IMR-90 (cell line): ENCODE results near the gene IFNL1. TPM values are rescaled to one million over a fixed set of nuclear protein-coding genes. Genes with fewer than 3 reads are reported as not detected.

Source experiments
- ATAC-seq: fragments of 200-7000 bp; cut with Tn5 transposase; 2 replicates; pipeline ENCODE4 v1.9.1; 2020; ENCODE audit warnings: low read depth, mild to moderate bottlenecking, moderate library complexity
- BruUV-seq: library from RNA; stranded (reverse); fragments of 400-500 nt; replicated peaks from 2 replicates; lab custom pipeline; 2021; lab: Mats Ljungman, UMichigan
- CTCF ChIA-PET: fragments of 300-600 bp; formaldehyde crosslinking; extraction: SDS; loops from one replicate; lab custom pipeline; 2021; ENCODE audit warnings: antibody characterized with exemption; lab: Yijun Ruan, JAX
- POLR2A ChIA-PET: fragments of 300-600 bp; sonication (Branson Sonifier 250); formaldehyde crosslinking; loops from one replicate; lab custom pipeline; 2022; ENCODE audit warnings: antibody characterized with exemption; ENCODE audit not compliant: unreplicated experiment; lab: Charles Lee
- DNase-seq: peaks from one replicate; pipeline ENCODE4 v3.0.0; 2013
- H2AFZ ChIP-seq: replicated peaks from 2 replicates; pipeline ENCODE3; 2013; ENCODE audit warnings: low read length, mild to moderate bottlenecking; ENCODE audit not compliant: poor library complexity
- H2AK5ac ChIP-seq: 2 replicates; pipeline ENCODE4 v1.6.1; 2013; ENCODE audit warnings: low read depth, low read length, inconsistent platforms
- H2AK9ac ChIP-seq: replicated peaks from 2 replicates; pipeline ENCODE3; 2013; ENCODE audit warnings: mild to moderate bottlenecking, low read depth, low read length, moderate library complexity; ENCODE audit not compliant: poor library complexity
- H2BK120ac ChIP-seq: 2 replicates; pipeline ENCODE4 v1.6.1; 2013; ENCODE audit warnings: low read depth, low read length, inconsistent platforms
- H2BK15ac ChIP-seq: 3 replicates; pipeline ENCODE4 v1.6.1; 2013; ENCODE audit warnings: low read depth, low read length, inconsistent platforms
- H2BK20ac ChIP-seq: 2 replicates; pipeline ENCODE4 v1.6.1; 2013; ENCODE audit warnings: low read depth, mild to moderate bottlenecking, inconsistent platforms, low read length, moderate library complexity
- H2BK5ac ChIP-seq: 2 replicates; pipeline ENCODE4 v1.6.1; 2013; ENCODE audit warnings: mild to moderate bottlenecking, low read depth, low read length, inconsistent platforms; ENCODE audit not compliant: poor library complexity, severe bottlenecking
- H3K14ac ChIP-seq: replicated peaks from 2 replicates; pipeline ENCODE4 v1.6.1; 2013; ENCODE audit warnings: low read depth, low read length, inconsistent platforms
- H3K18ac ChIP-seq: 2 replicates; pipeline ENCODE4 v1.6.1; 2013; ENCODE audit warnings: low read depth, low read length, control low read depth
- H3K23ac ChIP-seq: 2 replicates; pipeline ENCODE4 v1.6.1; 2013; ENCODE audit warnings: low read depth, low read length, inconsistent platforms
- H3K27ac ChIP-seq: 2 replicates; pipeline ENCODE4 v1.5.1; 2013; ENCODE audit warnings: mild to moderate bottlenecking, control low read depth, low read length; ENCODE audit not compliant: insufficient read depth
- H3K27me3 ChIP-seq: 2 replicates; pipeline ENCODE4 v1.6.1; 2013; ENCODE audit warnings: low read length; ENCODE audit not compliant: control insufficient read depth, insufficient read depth
- H3K36me3 ChIP-seq: 2 replicates; pipeline ENCODE4 v1.6.1; 2013; ENCODE audit warnings: low read length, mixed read lengths; ENCODE audit not compliant: control insufficient read depth, insufficient read depth
- H3K4ac ChIP-seq: 2 replicates; pipeline ENCODE4 v1.6.1; 2013; ENCODE audit warnings: low read depth, low read length, inconsistent platforms
- H3K4me1 ChIP-seq: 2 replicates; pipeline ENCODE4 v1.6.1; 2013; ENCODE audit warnings: low read length, mixed read lengths; ENCODE audit not compliant: control insufficient read depth, insufficient read depth
- H3K4me2 ChIP-seq: 2 replicates; pipeline ENCODE4 v1.6.1; 2013; ENCODE audit warnings: low read depth, mild to moderate bottlenecking, control low read depth, low read length, moderate library complexity
- H3K4me3 ChIP-seq: 2 replicates; pipeline ENCODE4 v1.5.1; 2013; ENCODE audit warnings: low read depth, mild to moderate bottlenecking, control low read depth, low read length, moderate library complexity; ENCODE audit not compliant: insufficient read depth
- H3K56ac ChIP-seq: 2 replicates; pipeline ENCODE4 v1.6.1; 2013; ENCODE audit warnings: low read length, inconsistent platforms; ENCODE audit not compliant: insufficient read depth; ENCODE audit errors: extremely low read depth
- H3K79me1 ChIP-seq, 2 experiments: 2 replicates each; pipeline ENCODE4 v1.6.1; 2013; ENCODE audit warnings: low read length in 2 of 2, inconsistent platforms in 1 of 2, low read depth in 1 of 2
- H3K9ac ChIP-seq: 2 replicates; pipeline ENCODE4 v1.6.1; 2013; ENCODE audit warnings: low read depth, low read length, control low read depth
- H3K9me1 ChIP-seq: 2 replicates; pipeline ENCODE4 v1.6.1; 2013; ENCODE audit warnings: low read length, inconsistent platforms; ENCODE audit not compliant: insufficient read depth
- H3K9me3 ChIP-seq: 2 replicates; pipeline ENCODE4 v1.6.1; 2013; ENCODE audit warnings: low read length; ENCODE audit not compliant: control insufficient read depth, insufficient read depth
- H4K20me1 ChIP-seq: 2 replicates; pipeline ENCODE4 v1.6.1; 2013; ENCODE audit warnings: low read length, inconsistent platforms; ENCODE audit not compliant: insufficient read depth
- H4K5ac ChIP-seq: 2 replicates; pipeline ENCODE4 v1.6.1; 2013; ENCODE audit warnings: mild to moderate bottlenecking, low read depth, low read length, control low read depth
- H4K8ac ChIP-seq, 2 experiments: 2 replicates each; pipeline ENCODE4 v1.6.1; 2013; ENCODE audit warnings: low read depth in 2 of 2, low read length in 2 of 2, control low read depth in 1 of 2, inconsistent platforms in 1 of 2
- H4K91ac ChIP-seq: 2 replicates; pipeline ENCODE4 v1.6.1; 2013; ENCODE audit warnings: low read depth, low read length, inconsistent platforms; ENCODE audit not compliant: insufficient read depth
- BHLHE40 ChIP-seq: fragments of 150-350 bp; IDR thresholded peaks from 2 replicates; pipeline ENCODE4 v1.6.1; 2016; ENCODE audit warnings: mild to moderate bottlenecking, low read depth, low read length
- CEBPB ChIP-seq: IDR thresholded peaks from 2 replicates; pipeline ENCODE4 v1.6.1; 2012; ENCODE audit warnings: low read depth, low read length, improper control_type of control experiment
- CHD1 ChIP-seq: IDR thresholded peaks from 2 replicates; pipeline ENCODE4 v1.6.1; 2012; ENCODE audit warnings: low read depth, low read length, improper control_type of control experiment
- ELK1 ChIP-seq: fragments of 150-350 bp; IDR thresholded peaks from 2 replicates; pipeline ENCODE4 v1.6.1; 2016; ENCODE audit warnings: low read depth, mild to moderate bottlenecking, low read length, moderate library complexity, borderline replicate concordance
- FOS ChIP-seq: fragments of 150-350 bp; IDR thresholded peaks from 2 replicates; pipeline ENCODE4 v1.6.1; 2016; ENCODE audit warnings: low read depth, low read length
- MAFK ChIP-seq: IDR thresholded peaks from 2 replicates; pipeline ENCODE4 v1.6.1; 2012; ENCODE audit warnings: low read depth, low read length, improper control_type of control experiment
- MAZ ChIP-seq: IDR thresholded peaks from 2 replicates; pipeline ENCODE4 v1.6.1; 2012; ENCODE audit warnings: low read depth, mild to moderate bottlenecking, low read length, improper control_type of control experiment, moderate library complexity, borderline replicate concordance
- MXI1 ChIP-seq: IDR thresholded peaks from 2 replicates; pipeline ENCODE4 v1.6.1; 2012; ENCODE audit warnings: low read depth, mild to moderate bottlenecking, low read length, moderate library complexity, borderline replicate concordance
- NFE2L2 ChIP-seq: fragments of 150-350 bp; IDR thresholded peaks from 2 replicates; pipeline ENCODE4 v1.6.1; 2016; ENCODE audit warnings: low read depth, mild to moderate bottlenecking, low read length
- RAD21 ChIP-seq: IDR thresholded peaks from 2 replicates; pipeline ENCODE4 v1.6.1; 2012; ENCODE audit warnings: low read length, improper control_type of control experiment
- RCOR1 ChIP-seq: IDR thresholded peaks from 2 replicates; pipeline ENCODE4 v1.6.1; 2012; ENCODE audit warnings: mild to moderate bottlenecking, low read length, improper control_type of control experiment; ENCODE audit not compliant: insufficient replicate concordance
- RFX5 ChIP-seq: IDR thresholded peaks from 2 replicates; pipeline ENCODE4 v1.8.0; 2012; ENCODE audit warnings: low read depth, mild to moderate bottlenecking, low read length, moderate library complexity
- SMC3 ChIP-seq: fragments of 150-350 bp; IDR thresholded peaks from 2 replicates; pipeline ENCODE4 v1.6.1; 2016; ENCODE audit warnings: low read depth, mild to moderate bottlenecking, antibody characterized with exemption, low read length, moderate library complexity
- WGBS, 2 experiments: methylation state at CpG; one replicate each; pipeline versions ENCODE4 v1.1.5 to v1.1.7; 2013; ENCODE audit warnings: missing lambda C conversion rate in 2 of 2; ENCODE audit not compliant: insufficient read length in 1 of 2; ENCODE audit errors: extremely low coverage in 2 of 2; 5-methylcytosine and 5-hydroxymethylcytosine counted together
- dilution Hi-C: fragments of 300-500 bp; cut with HindIII; formaldehyde crosslinking; loops from one replicate; pipeline ENCODE4 v1.14.3; 2018; ENCODE audit warnings: low sequenced_read_pairs; ENCODE audit not compliant: unreplicated experiment
- in situ Hi-C: fragments of 300-500 bp; cut with MboI; formaldehyde crosslinking; loops from 3 replicates; pipeline ENCODE4 v1.14.3; 2019; ENCODE audit warnings: low sequenced_read_pairs, inconsistent platforms, mixed read lengths
- intact Hi-C: fragments of 100-400 bp; cut with micrococcal nuclease; formaldehyde crosslinking; loops from 2 replicates; pipeline ENCODE4 v1.10.0; 2022
- polyA plus RNA-seq, 3 experiments: library from polyadenylated mRNA; depleted of rRNA; stranded (reverse); fragments of >200 nt; gene quantifications; 2 replicates each; pipeline ENCODE4 v1.2.3, GENCODE V29; 2012; ENCODE audit warnings: low replicate concordance in 1 of 3
- total RNA-seq: library from RNA; depleted of rRNA; stranded (reverse); fragments of >200 nt; gene quantifications from 2 replicates; pipeline ENCODE4 v1.2.3, GENCODE V29; 2012
- TF ChIP-seq, protein P1 (sequence below): conservative IDR thresholded peaks from 2 replicates; pipeline ENCODE4 v1.5.1; 2012; ENCODE audit warnings: mild to moderate bottlenecking, low read depth, low read length, improper control_type of control experiment

IFNL1 gene
- total and polyA plus RNA-seq, 2 of the 4 experiments (the other 2 are of a cell fraction) = not detected

- H3K9me1 ChIP-seq = no peaks in the 10 kb centered on the region; the same call in 1 of the 2 replicates
- intact Hi-C loops (no loop called here), dilution Hi-C loops (no loop called here), in situ Hi-C loops (no loop called here)
- H2BK20ac ChIP-seq = no peak overlapping the region
- ChIA-PET POLR2A (no interaction called here), CTCF (no interaction called here)
- H2AK5ac ChIP-seq = no peak overlapping the region
- no peaks in the 10 kb centered on the region; the same call in 1 of the 2 replicates for H4K20me1 ChIP-seq
- no TSS peak for BruUV-seq
- H3K36me3 ChIP-seq = no peaks in the 10 kb centered on the region
- no peak overlapping the region for H2BK15ac ChIP-seq
- DNase-seq = no peak
- peak; percentile 72 for ATAC-seq
- no peak overlapping the region for H4K91ac ChIP-seq
- H2BK5ac ChIP-seq = no peak overlapping the region
- 2% methylated on average over 38 of the region's 71 CpGs; no CpG with 5 or more reads in 1 of the 2 experiments for WGBS, 2 experiments
- no peak overlapping the region for H2BK120ac ChIP-seq
- H3K4me1 ChIP-seq = no peaks in the 10 kb centered on the region; the same call in 1 of the 2 replicates
- no peak overlapping the region for H3K14ac ChIP-seq
- H3K4me3 ChIP-seq = no peak overlapping the region; the same call in 1 of the 2 replicates
- H3K18ac ChIP-seq = no peak overlapping the region
- H3K9ac ChIP-seq = no peak overlapping the region
- peak overlapping the region; percentile 53 for H2AFZ ChIP-seq
- H2AK9ac ChIP-seq = no peak overlapping the region
- peaks cover 8% of the 10 kb centered on the region for H3K9me3 ChIP-seq
- H3K4ac ChIP-seq = no peak overlapping the region
- H3K4me2 ChIP-seq = no peak overlapping the region; the same call in 1 of the 2 replicates
- no peak overlapping the region for H4K8ac ChIP-seq
- H3K56ac ChIP-seq = no peak overlapping the region
- no peak overlapping the region for H4K5ac ChIP-seq
- H3K27ac ChIP-seq = no peak overlapping the region
- H3K79me1 ChIP-seq = no peaks in the 10 kb centered on the region
- H3K27me3 ChIP-seq = peaks cover 63% of the 10 kb centered on the region
- H3K23ac ChIP-seq = no peak overlapping the region
- TF ChIP-seq CEBPB = no peak
- TF ChIP-seq ELK1 = no peak
- TF ChIP-seq MAFK = no peak
- no peak for TF ChIP-seq SMC3
- TF ChIP-seq FOS = no peak
- TF ChIP-seq BHLHE40 = no peak
- TF ChIP-seq RFX5 = no peak
- TF ChIP-seq MXI1 = no peak
- no peak for TF ChIP-seq MAZ
- TF ChIP-seq, protein P1, sequence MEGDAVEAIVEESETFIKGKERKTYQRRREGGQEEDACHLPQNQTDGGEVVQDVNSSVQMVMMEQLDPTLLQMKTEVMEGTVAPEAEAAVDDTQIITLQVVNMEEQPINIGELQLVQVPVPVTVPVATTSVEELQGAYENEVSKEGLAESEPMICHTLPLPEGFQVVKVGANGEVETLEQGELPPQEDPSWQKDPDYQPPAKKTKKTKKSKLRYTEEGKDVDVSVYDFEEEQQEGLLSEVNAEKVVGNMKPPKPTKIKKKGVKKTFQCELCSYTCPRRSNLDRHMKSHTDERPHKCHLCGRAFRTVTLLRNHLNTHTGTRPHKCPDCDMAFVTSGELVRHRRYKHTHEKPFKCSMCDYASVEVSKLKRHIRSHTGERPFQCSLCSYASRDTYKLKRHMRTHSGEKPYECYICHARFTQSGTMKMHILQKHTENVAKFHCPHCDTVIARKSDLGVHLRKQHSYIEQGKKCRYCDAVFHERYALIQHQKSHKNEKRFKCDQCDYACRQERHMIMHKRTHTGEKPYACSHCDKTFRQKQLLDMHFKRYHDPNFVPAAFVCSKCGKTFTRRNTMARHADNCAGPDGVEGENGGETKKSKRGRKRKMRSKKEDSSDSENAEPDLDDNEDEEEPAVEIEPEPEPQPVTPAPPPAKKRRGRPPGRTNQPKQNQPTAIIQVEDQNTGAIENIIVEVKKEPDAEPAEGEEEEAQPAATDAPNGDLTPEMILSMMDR = no peak
- no peak for TF ChIP-seq RAD21
- TF ChIP-seq NFE2L2 = no peak
- no peak for TF ChIP-seq CHD1
- TF ChIP-seq RCOR1 = no peak
These were observed 11.0 kb downstream of the IFNL1 start for GRCh38 chr19:39307046-39307821.
